Thyroid gland (tissue), 4 donors: ENCODE data around the gene ANKRD6. TPM values are rescaled to one million over a fixed set of nuclear protein-coding genes. Genes with fewer than 3 reads are reported as not detected.

Source experiments
- DNase-seq, 2 donors: peaks; one replicate each; pipeline ENCODE4 v3.0.0-alpha.2; 2019
- H3K27ac ChIP-seq, 3 donors: fragments of 200-600 bp; sonication (generic); 1 replicate in 2 of 3; 2 replicates in 1 of 3; pipeline ENCODE4 v1.5.1; 2016 to 2019; ENCODE audit warnings: mild to moderate bottlenecking in 1 of 3, moderate library complexity in 1 of 3
- H3K27me3 ChIP-seq: fragments of 200-600 bp; sonication (generic); one replicate; pipeline ENCODE4 v1.5.1; 2019
- H3K36me3 ChIP-seq, 2 donors: fragments of 200-600 bp; sonication (generic); one replicate each; pipeline ENCODE4 v1.5.1; 2016 to 2019
- H3K4me1 ChIP-seq, 2 donors: fragments of 200-600 bp; sonication (generic); one replicate each; pipeline ENCODE4 v1.5.1; 2017 to 2019
- H3K4me3 ChIP-seq, 3 donors: fragments of 200-600 bp; sonication (generic); replicated peaks in 1 of 3; 1 replicate in 2 of 3; 2 replicates in 1 of 3; pipeline ENCODE4 v1.5.1; 2016; ENCODE audit warnings: mild to moderate bottlenecking in 1 of 3
- H3K9me3 ChIP-seq: fragments of 200-600 bp; sonication (generic); one replicate; pipeline ENCODE4 v1.5.1; 2017
- CTCF ChIP-seq, 6 experiments: fragments of 200-600 bp in 3 of 6; fragments of 450-650 bp in 3 of 6; sonication (generic) in 3 of 6; IDR thresholded peaks; one replicate each; pipeline ENCODE4 v1.5.1; 2016 to 2019; ENCODE audit warnings: antibody characterized with exemption in 6 of 6, mild to moderate bottlenecking in 2 of 6, inconsistent platforms in 1 of 6, moderate library complexity in 1 of 6
- POLR2A ChIP-seq, 2 donors: fragments of 450-650 bp; IDR thresholded peaks; one replicate each; pipeline ENCODE4 v1.6.1; 2017; ENCODE audit warnings: antibody characterized with exemption in 2 of 2, mild to moderate bottlenecking in 2 of 2, moderate library complexity in 1 of 2
- WGBS, 2 donors: methylation state at CpG; one replicate each; pipeline ENCODE4 v1.1.5; 2017; 5-methylcytosine and 5-hydroxymethylcytosine counted together
- intact Hi-C: fragments of 100-400 bp; cut with DNase I; formaldehyde crosslinking; loops from one replicate; pipeline ENCODE4 v1.15.1; 2023
- total RNA-seq, 4 donors: library from RNA; depleted of rRNA; stranded (reverse); fragments of >200 nt; gene quantifications; one replicate each; pipeline ENCODE4 v1.2.3, GENCODE V29; 2016

ANKRD6 gene
- total RNA-seq, 4 donors from 2014 or later = 18.2 to 50.6 (median 20.6) TPM

GRCh38 chr6:89675949-89676748 is 243.2 kb downstream of the ANKRD6 start:
- H3K4me1 ChIP-seq = no peaks in the 10 kb centered on the region
- intact Hi-C loops = no loop called here
- H3K4me3 ChIP-seq = no peak overlapping the region
- TF ChIP-seq POLR2A (IDR thresholded peaks at IDR 0.05) (no peak), CTCF (IDR thresholded peaks at IDR 0.05) (no peak)
- H3K9me3 ChIP-seq = no peaks in the 10 kb centered on the region
- H3K27ac ChIP-seq = no peak overlapping the region
- H3K27me3 ChIP-seq = no peaks in the 10 kb centered on the region
- 72 to 79% methylated on average over 7 of the region's 7 CpGs for WGBS, 2 donors
- DNase-seq = no peak
- peaks cover 75 to 89% of the 10 kb centered on the region in 2 donors for H3K36me3 ChIP-seq

- no peaks in the 10 kb centered on the region for H3K4me1 ChIP-seq
- DNase-seq = no peak
- no peaks in the 10 kb centered on the region for H3K27me3 ChIP-seq
- TF ChIP-seq CTCF (IDR thresholded peaks at IDR 0.05) (no peak), POLR2A (IDR thresholded peaks at IDR 0.05) (no peak)
- WGBS, 2 donors = 99% methylated on average over 3 of the region's 3 CpGs
- no peak overlapping the region for H3K4me3 ChIP-seq
- H3K27ac ChIP-seq = no peak overlapping the region
- intact Hi-C loops = no loop called here
- no peaks in the 10 kb centered on the region for H3K9me3 ChIP-seq
- H3K36me3 ChIP-seq = peaks cover 73 to 83% of the 10 kb centered on the region in 2 donors
These were observed 245.6 kb downstream of the ANKRD6 start for GRCh38 chr6:89678531-89678930.

GRCh38 chr6:89679215-89680120 is 246.5 kb downstream of the ANKRD6 start:
- Histone ChIP-seq H3K36me3 (peaks cover 66 to 77% of the 10 kb centered on the region in 2 donors), H3K27ac (no peak overlapping the region)
- intact Hi-C loops = no loop called here

GRCh38 chr6:89680150-89680549 is 247.2 kb downstream of the ANKRD6 start:
- no peak overlapping the region for H3K27ac ChIP-seq
- DNase-seq = no peak
- no peaks in the 10 kb centered on the region for H3K27me3 ChIP-seq
- TF ChIP-seq CTCF (IDR thresholded peaks at IDR 0.05) = no peak
- TF ChIP-seq POLR2A (IDR thresholded peaks at IDR 0.05) = no peak
- intact Hi-C loops = no loop called here
- H3K36me3 ChIP-seq = peaks cover 71 to 78% of the 10 kb centered on the region in 2 donors
- H3K4me1 ChIP-seq = no peaks in the 10 kb centered on the region
- 92 to 100% methylated on average over 2 of the region's 2 CpGs for WGBS, 2 donors
- H3K9me3 ChIP-seq = no peaks in the 10 kb centered on the region
- no peak overlapping the region for H3K4me3 ChIP-seq

More at GRCh38 chr6:89679215-89680120, 246.5 kb downstream of the ANKRD6 start:
- DNase-seq = no peak
- Histone ChIP-seq H3K4me1 (no peaks in the 10 kb centered on the region), H3K9me3 (no peaks in the 10 kb centered on the region), H3K27me3 (no peaks in the 10 kb centered on the region), H3K4me3 (no peak overlapping the region)
- TF ChIP-seq CTCF (IDR thresholded peaks at IDR 0.05) (no peak), POLR2A (IDR thresholded peaks at IDR 0.05) (no peak)
- 83 to 86% methylated on average over 6 of the region's 6 CpGs for WGBS, 2 donors
